Sigmoid colon (tissue), 7 donors: ENCODE results near the gene METTL23. TPM values are rescaled to one million over a fixed set of nuclear protein-coding genes. Genes with fewer than 3 reads are reported as not detected.

Source experiments
- DNase-seq: peaks from one replicate; pipeline ENCODE4 v3.0.0-alpha.2; 2019
- H3K27ac ChIP-seq, 4 donors: fragments of 200-600 bp; sonication (generic); one replicate each; pipeline ENCODE4 v1.5.1; 2016 to 2019; ENCODE audit warnings: mild to moderate bottlenecking in 1 of 4
- H3K27me3 ChIP-seq, 3 donors: fragments of 200-600 bp; sonication (generic); one replicate each; pipeline ENCODE4 v1.5.1; 2019; ENCODE audit warnings: mild to moderate bottlenecking in 1 of 3
- H3K36me3 ChIP-seq, 4 donors: fragments of 200-600 bp; sonication (generic); one replicate each; pipeline ENCODE4 v1.5.1; 2016 to 2019
- H3K4me1 ChIP-seq, 4 donors: fragments of 200-600 bp; sonication (generic); one replicate each; pipeline ENCODE4 v1.5.1; 2017 to 2019
- H3K4me3 ChIP-seq, 4 donors: fragments of 200-600 bp; sonication (generic); one replicate each; pipeline ENCODE4 v1.5.1; 2017 to 2019; ENCODE audit warnings: mild to moderate bottlenecking in 2 of 4, moderate library complexity in 1 of 4
- H3K9me3 ChIP-seq, 4 donors: fragments of 200-600 bp in 3 of 4; sonication (generic) in 3 of 4; one replicate each; pipeline versions ENCODE4 v1.5.1 to v1.6.1; 2013 to 2019
- CTCF ChIP-seq, 4 experiments: fragments of 450-650 bp in 3 of 4; fragments of 200-600 bp in 1 of 4; IDR thresholded peaks; one replicate each; pipeline ENCODE4 v1.5.1; 2016 to 2019; ENCODE audit warnings: antibody characterized with exemption in 4 of 4, mild to moderate bottlenecking in 3 of 4, moderate library complexity in 2 of 4
- EP300 ChIP-seq, 4 donors: sonication (generic); formaldehyde crosslinking; IDR thresholded peaks; one replicate each; pipeline ENCODE4 v1.6.1; 2017; ENCODE audit warnings: antibody characterized with exemption in 4 of 4
- POLR2A ChIP-seq, 2 donors: fragments of 450-650 bp; IDR thresholded peaks; one replicate each; pipeline ENCODE4 v1.6.1; 2016; ENCODE audit warnings: antibody characterized with exemption in 2 of 2, mild to moderate bottlenecking in 2 of 2, moderate library complexity in 2 of 2
- POLR2AphosphoS5 ChIP-seq, 4 donors: sonication (generic); formaldehyde crosslinking; IDR thresholded peaks; one replicate each; pipeline ENCODE4 v1.6.1; 2017; ENCODE audit warnings: antibody characterized with exemption in 4 of 4
- whole genome bisulfite sequencing, 2 donors: extraction: QIAGEN DNeasy Blood & Tissue Kit; methylation state at CpG; one replicate each; pipeline ENCODE4 v1.1.7; 2013; 5-methylcytosine and 5-hydroxymethylcytosine counted together
- intact Hi-C: fragments of 100-400 bp; cut with DNase I; formaldehyde crosslinking; loops from one replicate; pipeline ENCODE4 v1.15.1; 2023
- polyA plus RNA-seq, 3 donors: library from polyadenylated mRNA; stranded (reverse); fragments of 200-250 nt; gene quantifications; one replicate each; pipeline ENCODE4 v1.2.3, GENCODE V29; 2013
- total RNA-seq, 4 donors: library from RNA; depleted of rRNA; stranded (reverse); fragments of >200 nt; gene quantifications; one replicate each; pipeline ENCODE4 v1.1.0, GENCODE V29; 2016
- donor health status: healthy with polysubstance abuse.
- donor health status: Bipolar disorder and iron deficiency.
- donor health status: healthy.

Gene METTL23
- total RNA-seq (10 to 100 TPM; 13.6 to 32.5 (median 20.8) TPM), polyA plus RNA-seq (10 to 100 TPM; 25.7 to 34.8 (median 33.6) TPM)

- H3K27ac ChIP-seq = peak within 1 kb of the TSS; percentile 98 to 100 (median 100)
- no peaks in the 10 kb centered on the region for H3K27me3 ChIP-seq
- 1% methylated on average over 71 of the region's 71 CpGs for WGBS, 2 donors
- H3K36me3 ChIP-seq = peaks cover 5 to 40% (median 27%) of the 10 kb centered on the region in 4 donors
- intact Hi-C loops = loop anchor here (5.0 kb wide), 1 partner anchor 40 kb away; no protein-coding TSS in a partner anchor
- H3K9me3 ChIP-seq = no peaks in the 10 kb centered on the region
- peak; percentile 95 for DNase-seq
- peaks cover 0 to 75% (median 59%) of the 10 kb centered on the region in 4 donors for H3K4me1 ChIP-seq
- TF ChIP-seq POLR2AphosphoS5 (IDR thresholded peaks at IDR 0.05) (peak in 3 of 4 donors; percentile 74 to 94 (median 92)), POLR2A (IDR thresholded peaks at IDR 0.05) (no peak), CTCF (IDR thresholded peaks at IDR 0.05) (peak; percentile 25 to 76 (median 58)), EP300 (IDR thresholded peaks at IDR 0.05) (no peak)
- H3K4me3 ChIP-seq = peak within 1 kb of the TSS; percentile 79 to 95 (median 86)
These were observed at the start of gene METTL23 for GRCh38 chr17:76726776-76727718. TSS of gene METTL23 (plus strand) at chr17:76726839. CDS start at chr17:76729711, 2,872 bp downstream.

GRCh38 chr17:76677406-76677805, 49.2 kb upstream of the METTL23 start:
- H3K27me3 ChIP-seq = no peaks in the 10 kb centered on the region
- no peaks in the 10 kb centered on the region for H3K9me3 ChIP-seq
- intact Hi-C loops = no loop called here
- TF ChIP-seq EP300 (IDR thresholded peaks at IDR 0.05) (no peak), POLR2AphosphoS5 (IDR thresholded peaks at IDR 0.05) (no peak), POLR2A (IDR thresholded peaks at IDR 0.05) (no peak), CTCF (IDR thresholded peaks at IDR 0.05) (no peak)
- H3K4me3 ChIP-seq = no peak overlapping the region
- peaks cover 3 to 25% (median 24%) of the 10 kb centered on the region in 4 donors for H3K4me1 ChIP-seq
- 85 to 91% methylated on average over 16 of the region's 16 CpGs for WGBS, 2 donors
- H3K36me3 ChIP-seq = peaks cover 7 to 40% (median 23%) of the 10 kb centered on the region in 4 donors
- H3K27ac ChIP-seq = no peak overlapping the region
- DNase-seq = no peak

GRCh38 chr17:76678330-76678729, 48.3 kb upstream of the METTL23 start:
- TF ChIP-seq POLR2A (IDR thresholded peaks at IDR 0.05) = no peak
- no peak for TF ChIP-seq EP300 (IDR thresholded peaks at IDR 0.05)
- TF ChIP-seq CTCF (IDR thresholded peaks at IDR 0.05) = no peak
- TF ChIP-seq POLR2AphosphoS5 (IDR thresholded peaks at IDR 0.05) = no peak
- Histone ChIP-seq H3K4me3 (no peak overlapping the region), H3K9me3 (no peaks in the 10 kb centered on the region), H3K4me1 (peaks cover 3 to 32% (median 30%) of the 10 kb centered on the region in 4 donors), H3K36me3 (peaks cover 7 to 46% (median 23%) of the 10 kb centered on the region in 4 donors), H3K27me3 (no peaks in the 10 kb centered on the region), H3K27ac (no peak overlapping the region)
- 18 to 41% methylated on average over 12 of the region's 12 CpGs for WGBS, 2 donors
- no peak for DNase-seq
- intact Hi-C loops = no loop called here

- intact Hi-C loops = no loop called here
These were observed 47.4 kb upstream of the METTL23 start for GRCh38 chr17:76679239-76679638.

More at GRCh38 chr17:76679239-76679638, 47.4 kb upstream of the METTL23 start:
- TF ChIP-seq POLR2AphosphoS5 (IDR thresholded peaks at IDR 0.05) = no peak
- TF ChIP-seq CTCF (IDR thresholded peaks at IDR 0.05) = no peak
- no peak for TF ChIP-seq EP300 (IDR thresholded peaks at IDR 0.05)
- no peak for TF ChIP-seq POLR2A (IDR thresholded peaks at IDR 0.05)
- H3K4me3 ChIP-seq = no peak overlapping the region
- 43 to 60% methylated on average over 1 of the region's 1 CpG for WGBS, 2 donors
- H3K36me3 ChIP-seq = peaks cover 7 to 55% (median 23%) of the 10 kb centered on the region in 4 donors
- no peak for DNase-seq
- no peaks in the 10 kb centered on the region for H3K27me3 ChIP-seq
- peaks cover 3 to 41% (median 39%) of the 10 kb centered on the region in 4 donors for H3K4me1 ChIP-seq
- no peak overlapping the region for H3K27ac ChIP-seq
- no peaks in the 10 kb centered on the region for H3K9me3 ChIP-seq
